ENCODE measurements around the gene SCAF1. TPM values are rescaled to one million over a fixed set of nuclear protein-coding genes. Genes with fewer than 3 reads are reported as not detected.

SCAF1 gene
- total RNA-seq, 1 experiment from 2014 or later: 81.3 TPM

DNA sequence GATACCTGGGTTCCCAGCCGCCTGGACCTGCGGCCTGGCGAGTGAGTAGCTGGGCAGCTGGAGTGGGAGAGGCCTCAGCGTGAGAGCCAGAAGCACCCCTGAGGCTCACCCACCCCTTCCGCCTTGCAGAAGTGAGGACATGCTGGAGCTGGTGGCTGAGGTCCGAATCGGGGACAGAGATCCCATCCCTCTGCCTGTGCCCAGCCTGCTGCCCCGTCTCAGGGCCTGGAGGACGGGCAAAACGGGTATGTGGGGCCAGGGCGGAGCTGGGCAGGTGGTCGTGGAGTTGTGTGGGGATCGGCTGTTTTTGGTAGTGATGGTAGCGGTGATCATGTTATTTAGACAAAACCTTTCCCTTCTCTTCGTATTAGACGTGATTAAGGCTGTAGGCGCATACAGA, 4.6 kb downstream of the SCAF1 start:
- Mint-ChIP-seq H3K9me3 (ENCODE audit: unreplicated experiment) (no peaks in the 10 kb centered on the region), H3K27ac (ENCODE audit: low read depth, unreplicated experiment) (no peak overlapping the region), H3K27me3 (ENCODE audit: insufficient read depth, unreplicated experiment) (no peaks in the 10 kb centered on the region), H3K4me1 (ENCODE audit: insufficient read depth, unreplicated experiment) (peaks cover 20% of the 10 kb centered on the region), H3K4me3 (ENCODE audit: unreplicated experiment) (no peak overlapping the region), H3K36me3 (ENCODE audit: insufficient read depth, unreplicated experiment) (peaks cover 46% of the 10 kb centered on the region)
- BruUV-seq (replicated peaks): no TSS peak
- no peak for DNase-seq (ENCODE audit: unreplicated experiment)
- TF ChIP-seq, protein P1, sequence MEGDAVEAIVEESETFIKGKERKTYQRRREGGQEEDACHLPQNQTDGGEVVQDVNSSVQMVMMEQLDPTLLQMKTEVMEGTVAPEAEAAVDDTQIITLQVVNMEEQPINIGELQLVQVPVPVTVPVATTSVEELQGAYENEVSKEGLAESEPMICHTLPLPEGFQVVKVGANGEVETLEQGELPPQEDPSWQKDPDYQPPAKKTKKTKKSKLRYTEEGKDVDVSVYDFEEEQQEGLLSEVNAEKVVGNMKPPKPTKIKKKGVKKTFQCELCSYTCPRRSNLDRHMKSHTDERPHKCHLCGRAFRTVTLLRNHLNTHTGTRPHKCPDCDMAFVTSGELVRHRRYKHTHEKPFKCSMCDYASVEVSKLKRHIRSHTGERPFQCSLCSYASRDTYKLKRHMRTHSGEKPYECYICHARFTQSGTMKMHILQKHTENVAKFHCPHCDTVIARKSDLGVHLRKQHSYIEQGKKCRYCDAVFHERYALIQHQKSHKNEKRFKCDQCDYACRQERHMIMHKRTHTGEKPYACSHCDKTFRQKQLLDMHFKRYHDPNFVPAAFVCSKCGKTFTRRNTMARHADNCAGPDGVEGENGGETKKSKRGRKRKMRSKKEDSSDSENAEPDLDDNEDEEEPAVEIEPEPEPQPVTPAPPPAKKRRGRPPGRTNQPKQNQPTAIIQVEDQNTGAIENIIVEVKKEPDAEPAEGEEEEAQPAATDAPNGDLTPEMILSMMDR (IDR thresholded peaks at IDR 0.05; ENCODE audit: unreplicated experiment): no peak
- POLR2A ChIA-PET: no interaction called here
- intact Hi-C loops (cut with micrococcal nuclease): no loop called here
- CTCF ChIA-PET: interaction anchor here (1.1 kb wide), 1 partner anchor 25 kb away, joined by 3 read pairs; no protein-coding TSS in a partner anchor

DNA sequence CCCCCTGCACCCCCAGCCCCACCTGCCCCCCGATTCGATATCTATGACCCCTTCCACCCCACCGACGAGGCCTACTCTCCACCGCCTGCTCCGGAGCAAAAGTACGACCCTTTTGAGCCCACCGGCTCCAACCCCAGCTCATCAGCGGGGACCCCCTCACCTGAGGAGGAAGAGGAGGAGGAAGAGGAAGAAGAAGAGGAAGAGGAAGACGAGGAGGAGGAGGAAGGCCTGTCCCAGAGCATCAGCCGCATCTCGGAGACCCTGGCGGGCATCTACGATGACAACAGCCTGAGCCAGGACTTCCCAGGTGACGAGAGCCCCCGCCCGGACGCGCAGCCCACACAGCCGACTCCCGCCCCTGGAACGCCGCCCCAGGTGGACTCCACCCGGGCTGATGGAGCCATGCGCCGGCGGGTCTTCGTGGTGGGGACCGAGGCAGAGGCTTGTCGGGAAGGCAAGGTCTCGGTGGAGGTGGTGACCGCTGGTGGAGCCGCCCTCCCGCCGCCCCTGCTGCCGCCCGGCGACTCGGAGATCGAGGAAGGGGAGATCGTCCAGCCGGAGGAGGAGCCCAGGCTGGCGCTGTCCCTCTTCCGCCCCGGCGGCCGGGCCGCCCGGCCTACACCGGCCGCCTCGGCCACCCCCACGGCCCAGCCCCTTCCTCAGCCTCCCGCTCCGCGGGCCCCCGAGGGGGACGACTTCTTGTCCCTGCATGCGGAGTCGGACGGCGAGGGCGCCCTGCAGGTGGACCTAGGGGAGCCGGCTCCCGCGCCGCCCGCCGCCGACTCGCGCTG, 9.2 kb downstream of the SCAF1 start:
- BruUV-seq (replicated peaks): no TSS peak
- intact Hi-C loops (cut with micrococcal nuclease): no loop called here
- Mint-ChIP-seq H3K9me3 (ENCODE audit: unreplicated experiment) (no peaks in the 10 kb centered on the region), H3K36me3 (ENCODE audit: insufficient read depth, unreplicated experiment) (peaks cover 78% of the 10 kb centered on the region), H3K27ac (ENCODE audit: low read depth, unreplicated experiment) (no peak overlapping the region), H3K27me3 (ENCODE audit: insufficient read depth, unreplicated experiment) (no peaks in the 10 kb centered on the region), H3K4me3 (ENCODE audit: unreplicated experiment) (no peak overlapping the region), H3K4me1 (ENCODE audit: insufficient read depth, unreplicated experiment) (no peaks in the 10 kb centered on the region)
- POLR2A ChIA-PET: interaction anchor here (0.7 kb wide), 1 partner anchor 11 kb away, joined by 3 read pairs; no protein-coding TSS in a partner anchor
- TF ChIP-seq, protein P1 (IDR thresholded peaks at IDR 0.05; ENCODE audit: unreplicated experiment): no peak
- CTCF ChIA-PET: interaction anchor here (0.6 kb wide), 1 partner anchor 164 kb away, joined by 4 read pairs; no protein-coding TSS in a partner anchor
- no peak for DNase-seq (ENCODE audit: unreplicated experiment)

DNA sequence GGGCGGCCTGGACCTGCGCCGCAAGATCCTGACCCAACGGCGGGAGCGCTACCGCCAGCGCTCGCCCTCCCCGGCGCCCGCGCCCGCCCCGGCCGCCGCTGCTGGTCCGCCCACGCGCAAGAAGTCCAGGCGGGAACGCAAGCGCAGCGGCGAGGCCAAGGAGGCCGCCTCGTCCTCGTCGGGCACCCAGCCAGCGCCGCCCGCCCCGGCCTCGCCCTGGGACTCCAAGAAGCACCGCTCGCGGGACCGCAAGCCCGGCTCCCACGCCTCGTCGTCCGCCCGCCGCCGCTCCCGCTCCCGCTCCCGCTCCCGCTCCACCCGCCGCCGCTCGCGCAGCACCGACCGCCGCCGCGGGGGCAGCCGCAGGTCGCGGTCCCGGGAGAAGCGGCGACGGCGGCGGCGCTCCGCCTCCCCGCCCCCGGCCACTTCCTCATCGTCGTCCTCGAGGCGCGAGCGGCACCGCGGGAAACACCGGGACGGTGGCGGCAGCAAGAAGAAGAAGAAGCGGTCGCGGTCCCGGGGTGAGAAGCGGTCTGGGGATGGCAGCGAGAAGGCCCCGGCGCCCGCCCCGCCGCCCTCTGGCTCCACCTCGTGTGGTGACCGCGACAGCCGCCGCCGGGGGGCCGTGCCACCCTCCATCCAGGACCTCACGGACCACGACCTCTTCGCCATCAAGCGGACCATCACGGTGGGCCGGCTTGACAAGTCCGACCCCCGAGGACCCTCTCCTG, 10.0 kb downstream of the SCAF1 start:
- intact Hi-C loops (cut with micrococcal nuclease): no loop called here
- ChIA-PET CTCF (no interaction called here), POLR2A (no interaction called here)
- Mint-ChIP-seq H3K9me3 (ENCODE audit: unreplicated experiment) (no peaks in the 10 kb centered on the region), H3K27ac (ENCODE audit: low read depth, unreplicated experiment) (no peak overlapping the region), H3K27me3 (ENCODE audit: insufficient read depth, unreplicated experiment) (no peaks in the 10 kb centered on the region), H3K4me1 (ENCODE audit: insufficient read depth, unreplicated experiment) (no peaks in the 10 kb centered on the region), H3K4me3 (ENCODE audit: unreplicated experiment) (no peak overlapping the region), H3K36me3 (ENCODE audit: insufficient read depth, unreplicated experiment) (peaks cover 81% of the 10 kb centered on the region)
- BruUV-seq (replicated peaks): no TSS peak
- TF ChIP-seq, protein P1 (IDR thresholded peaks at IDR 0.05; ENCODE audit: unreplicated experiment): no peak
- DNase-seq (ENCODE audit: unreplicated experiment): no peak

All from MCF 10A (cell line).